Endothelial cell of umbilical vein (primary cell): ENCODE measurements around the gene FAM98C. TPM values are rescaled to one million over a fixed set of nuclear protein-coding genes. Genes with fewer than 3 reads are reported as not detected.

Experiments used
- BruUV-seq: library from RNA; stranded (reverse); fragments of 400-500 nt; replicated peaks from 2 replicates; lab custom pipeline; 2021; lab: Mats Ljungman, UMichigan
- CTCF ChIA-PET: fragments of 300-600, 350-600 bp; sonication (Branson Sonifier 250); formaldehyde crosslinking; loops from one replicate; lab custom pipeline; 2021; ENCODE audit warnings: antibody characterized with exemption, inconsistent platforms; lab: Charles Lee
- POLR2A ChIA-PET: fragments of 300-600, 350-600 bp; sonication (Branson Sonifier 250); formaldehyde crosslinking; loops from one replicate; lab custom pipeline; 2021; ENCODE audit warnings: antibody characterized with exemption, inconsistent platforms; lab: Charles Lee
- DNase-seq: peaks from one replicate; pipeline ENCODE4 v3.0.0-alpha.2; 2011; ENCODE audit warnings: low read depth, low spot score
- FAIRE-seq: peaks from 2 replicates; lab custom pipeline; 2011; peaks lifted over from hg19 to GRCh38; lab: Jason Lieb, UNC
- H2AFZ ChIP-seq: 2 replicates; pipeline ENCODE4 v1.6.0; 2012; ENCODE audit warnings: low read depth, low read length, control low read depth, inconsistent platforms
- H3K27ac ChIP-seq: 2 replicates; pipeline ENCODE4 v1.5.1; 2011; ENCODE audit warnings: low read depth, mild to moderate bottlenecking, control low read depth, low read length, moderate library complexity; ENCODE audit not compliant: insufficient read depth
- H3K27me3 ChIP-seq, 2 experiments: 2 replicates each; pipeline versions ENCODE4 v1.6.0 to v1.6.1; 2011; ENCODE audit warnings: low read length in 2 of 2, mixed read lengths in 1 of 2; ENCODE audit not compliant: control insufficient read depth in 2 of 2, insufficient read depth in 2 of 2
- H3K36me3 ChIP-seq, 2 experiments: 2 replicates in 1 of 2; 3 replicates in 1 of 2; pipeline ENCODE4 v1.5.1; 2011; ENCODE audit warnings: low read length in 2 of 2, mild to moderate bottlenecking in 1 of 2, moderate library complexity in 1 of 2; ENCODE audit not compliant: control insufficient read depth in 2 of 2, insufficient read depth in 2 of 2; ENCODE audit errors: extremely low read depth in 1 of 2
- H3K4me1 ChIP-seq: 3 replicates; pipeline ENCODE4 v1.5.1; 2011; ENCODE audit warnings: mild to moderate bottlenecking, low read length; ENCODE audit not compliant: control insufficient read depth, insufficient read depth; ENCODE audit errors: extremely low read depth
- H3K4me2 ChIP-seq: 2 replicates; pipeline ENCODE4 v1.6.1; 2011; ENCODE audit warnings: low read length, control low read depth, mixed read lengths; ENCODE audit not compliant: insufficient read depth
- H3K4me3 ChIP-seq, 3 experiments: fragments of 200-600 bp in 1 of 3; sonication (generic), shearing (Covaris generic) in 1 of 3; replicated peaks in 1 of 3; 2 replicates each; pipeline ENCODE4 v1.5.1; 2011 to 2016; ENCODE audit warnings: control low read depth in 3 of 3, low read length in 3 of 3, mild to moderate bottlenecking in 2 of 3, inconsistent platforms in 1 of 3, low read depth in 1 of 3, moderate library complexity in 1 of 3; ENCODE audit not compliant: insufficient read depth in 1 of 3
- H3K79me2 ChIP-seq: 2 replicates; pipeline ENCODE4 v1.6.0; 2012; ENCODE audit warnings: low read length, inconsistent platforms; ENCODE audit not compliant: control insufficient read depth, insufficient read depth
- H3K9ac ChIP-seq: replicated peaks from 2 replicates; pipeline ENCODE3; 2011; ENCODE audit warnings: low read length, control low read depth; ENCODE audit not compliant: insufficient read depth; ENCODE audit errors: extremely low read depth
- H3K9me1 ChIP-seq: replicated peaks from 3 replicates; pipeline ENCODE4 v1.6.0; 2011; ENCODE audit warnings: mild to moderate bottlenecking, low read length; ENCODE audit not compliant: control insufficient read depth, insufficient read depth; ENCODE audit errors: extremely low read depth
- H3K9me3 ChIP-seq: replicated peaks from 2 replicates; pipeline ENCODE4 v1.5.1; 2012; ENCODE audit warnings: low read length, inconsistent platforms; ENCODE audit not compliant: control insufficient read depth, insufficient read depth
- H4K20me1 ChIP-seq: replicated peaks from 2 replicates; pipeline ENCODE3; 2011; ENCODE audit warnings: mild to moderate bottlenecking, low read length; ENCODE audit not compliant: control insufficient read depth, insufficient read depth; ENCODE audit errors: extremely low read depth
- CTCF ChIP-seq, 2 donors: IDR thresholded peaks; 1 replicate in 1 of 2; 2 replicates in 1 of 2; pipeline ENCODE4 v1.5.1; 2011; ENCODE audit warnings: low read length in 2 of 2, mild to moderate bottlenecking in 2 of 2, moderate library complexity in 2 of 2, control low read depth in 1 of 2, inconsistent platforms in 1 of 2, low read depth in 1 of 2; ENCODE audit not compliant: insufficient read depth in 1 of 2; ENCODE audit errors: extremely low read depth in 1 of 2
- EZH2 ChIP-seq: IDR thresholded peaks from 2 replicates; pipeline ENCODE4 v1.6.1; 2012; ENCODE audit warnings: borderline replicate concordance, low read depth, mild to moderate bottlenecking, moderate library complexity, low read length, inconsistent platforms; ENCODE audit not compliant: severe bottlenecking
- FOS ChIP-seq: IDR thresholded peaks from 2 replicates; pipeline ENCODE4 v1.6.1; 2011; ENCODE audit warnings: mild to moderate bottlenecking, low read length, moderate library complexity, borderline replicate concordance; ENCODE audit not compliant: insufficient read depth
- GATA2 ChIP-seq: IDR thresholded peaks from 2 replicates; pipeline ENCODE4 v1.7.0; 2011; ENCODE audit warnings: low read depth, mild to moderate bottlenecking, moderate library complexity, mixed read lengths, low read length; ENCODE audit not compliant: insufficient read length, insufficient read depth
- JUN ChIP-seq: IDR thresholded peaks from 2 replicates; pipeline ENCODE4 v1.6.1; 2011; ENCODE audit warnings: borderline replicate concordance, low read depth; ENCODE audit not compliant: insufficient read length, insufficient read depth
- MYC ChIP-seq: IDR thresholded peaks from one replicate; pipeline ENCODE4 v1.6.1; 2011; ENCODE audit warnings: mild to moderate bottlenecking, low read depth, low read length
- POLR2A ChIP-seq: IDR thresholded peaks from 2 replicates; pipeline ENCODE4 v1.6.1; 2012; ENCODE audit warnings: low read depth, mild to moderate bottlenecking, control low read depth, low read length
- POLR2AphosphoS5 ChIP-seq: IDR thresholded peaks from 2 replicates; pipeline ENCODE4 v1.6.1; 2012; ENCODE audit warnings: low read depth, mild to moderate bottlenecking, control low read depth, low read length, moderate library complexity; ENCODE audit not compliant: insufficient read depth
- dilution Hi-C: fragments of 300-500 bp; cut with MboI; formaldehyde crosslinking; loops from one replicate; pipeline ENCODE4 v1.15.0; 2019; ENCODE audit warnings: low sequenced_read_pairs; ENCODE audit not compliant: extremely low pct_ligation_motif_present
- intact Hi-C: fragments of 100-400 bp; cut with micrococcal nuclease; formaldehyde crosslinking; loops from one replicate; pipeline ENCODE4 v1.10.0; 2022
- polyA plus RNA-seq, 4 experiments: library from polyadenylated mRNA; depleted of rRNA in 3 of 4; stranded (reverse) in 3 of 4; unstranded in 1 of 4; fragments of >200 nt; gene quantifications; 2 replicates each; pipeline versions ENCODE4 v1.2.1 to v1.2.3, GENCODE V29; 2011 to 2012; ENCODE audit warnings: missing spikeins in 1 of 4
- total RNA-seq: library from RNA; stranded (reverse); gene quantifications from 2 replicates; pipeline ENCODE4 v1.2.3, GENCODE V29; 2021
- TF ChIP-seq, protein P1 (sequence below): IDR thresholded peaks from 2 replicates; pipeline ENCODE4 v1.6.1; 2011; ENCODE audit not compliant: insufficient read depth, insufficient read length

FAM98C gene
- total and polyA plus RNA-seq, 2 donors (not counting 3 experiments of a cell fraction or from before 2014, with no cell fraction given): 12.6 to 13.0 TPM

DNA sequence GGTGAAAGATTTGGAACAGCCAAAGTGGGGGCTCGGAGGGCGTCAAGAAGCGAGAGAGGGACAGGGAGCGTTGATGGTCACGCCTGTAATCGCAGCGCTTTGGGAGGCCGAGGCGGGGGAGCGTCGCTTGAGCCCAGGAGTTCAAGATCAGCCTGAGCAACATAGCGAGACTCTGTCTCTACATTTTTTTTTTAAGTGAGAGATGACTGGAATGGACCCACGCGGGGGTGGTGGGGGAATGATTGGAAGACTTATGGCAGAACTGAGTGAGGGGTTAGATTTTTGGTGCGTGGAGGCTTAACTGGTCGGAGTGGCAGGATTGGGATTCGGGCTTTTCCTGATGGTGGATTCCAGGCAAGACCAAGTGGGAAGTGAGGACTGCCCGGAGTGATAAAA is 27.8 kb upstream of the FAM98C start:
- ChIA-PET CTCF (interaction anchor here (1.4 to 1.6 kb wide), 2 partner anchors 10 to 13 kb away, joined by 8 to 14 read pairs; partner anchors contain the start of genes GGN and SPRED3), POLR2A (interaction anchor here (1.6 to 1.9 kb wide), 3 partner anchors 13 to 28 kb away, joined by 7 to 39 read pairs (median 9); partner anchors contain the start of genes FAM98C, GGN and SPRED3)
- H3K4me2 ChIP-seq: peak overlapping the region; percentile 93
- peak overlapping the region; percentile 70 to 86 (median 70) for H3K4me3 ChIP-seq
- peak overlapping the region; percentile 87 for H3K27ac ChIP-seq
- intact Hi-C loops (loop anchor here (2.0 kb wide), 1 partner anchor 28 kb away; the partner anchor contains the start of gene FAM98C), dilution Hi-C loops (no loop called here)
- TF ChIP-seq POLR2AphosphoS5 (no peak), FOS (no peak), EZH2 (no peak), CTCF (IDR thresholded peaks at IDR 0.05; ENCODE audit: extremely low read depth in 1 of 2, insufficient read depth in 1 of 2, low read depth in 1 of 2, low read length in 2 of 2) (no peak), JUN (no peak), MYC (no peak), GATA2 (no peak), POLR2A (no peak)
- TF ChIP-seq, protein P1, sequence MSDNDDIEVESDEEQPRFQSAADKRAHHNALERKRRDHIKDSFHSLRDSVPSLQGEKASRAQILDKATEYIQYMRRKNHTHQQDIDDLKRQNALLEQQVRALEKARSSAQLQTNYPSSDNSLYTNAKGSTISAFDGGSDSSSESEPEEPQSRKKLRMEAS: no peak
- H3K9me3 ChIP-seq: no peaks in the 10 kb centered on the region
- peaks cover 0 to 17% of the 10 kb centered on the region in 2 experiments for H3K36me3 ChIP-seq
- BruUV-seq: no TSS peak
- peaks cover 2% of the 10 kb centered on the region in 2 experiments for H3K27me3 ChIP-seq
- DNase-seq (no peak), FAIRE-seq (peak; percentile 56)
- peak overlapping the region; percentile 95 for H3K9ac ChIP-seq
- no peaks in the 10 kb centered on the region for H4K20me1 ChIP-seq
- peaks cover 14% of the 10 kb centered on the region for H3K4me1 ChIP-seq
- no peaks in the 10 kb centered on the region for H3K9me1 ChIP-seq
- peaks cover 27% of the 10 kb centered on the region for H3K79me2 ChIP-seq
- H2AFZ ChIP-seq: peak overlapping the region; percentile 91
